Fibroblast of the conjunctiva (primary cell): ENCODE data around the gene C2CD4B.

Experiments
- DNase-seq: peaks from one replicate; pipeline ENCODE4 v3.0.0-alpha.2; 2010; ENCODE audit warnings: low read depth

The C2CD4B gene

GRCh38 chr15:62147551-62147950, 17.5 kb downstream of the C2CD4B start:
- no peak for DNase-seq

- no peak for DNase-seq
Measured at GRCh38 chr15:62147149-62147548, 17.9 kb downstream of the C2CD4B start.

GRCh38 chr15:62145015-62145735, 19.9 kb downstream of the C2CD4B start:
- DNase-seq, result no peak

- no peak for DNase-seq
Measured at GRCh38 chr15:62142736-62143135, 22.3 kb downstream of the C2CD4B start.

GRCh38 chr15:62141643-62142588, 23.2 kb downstream of the C2CD4B start:
- DNase-seq, result no peak

GRCh38 chr15:62141200-62141599, 23.9 kb downstream of the C2CD4B start:
- DNase-seq, result no peak

- peak; percentile 55 for DNase-seq
Measured at GRCh38 chr15:62138124-62138523, 27.0 kb downstream of the C2CD4B start.

- no peak for DNase-seq
Measured at GRCh38 chr15:62136911-62137865, 27.9 kb downstream of the C2CD4B start.

GRCh38 chr15:62135532-62136134, 29.5 kb downstream of the C2CD4B start:
- peak; percentile 23 for DNase-seq

- no peak for DNase-seq
Measured at GRCh38 chr15:62133141-62133540, 31.9 kb downstream of the C2CD4B start.

- DNase-seq, result no peak
Measured at GRCh38 chr15:62128916-62129315, 36.2 kb downstream of the C2CD4B start.

GRCh38 chr15:62126364-62126763, 38.7 kb downstream of the C2CD4B start:
- DNase-seq, result no peak

- peak; percentile 18 for DNase-seq
Measured at GRCh38 chr15:62125773-62126172, 39.3 kb downstream of the C2CD4B start.

GRCh38 chr15:62124973-62125303, 40.1 kb downstream of the C2CD4B start:
- DNase-seq, result no peak

GRCh38 chr15:62124176-62124972, 40.7 kb downstream of the C2CD4B start:
- no peak for DNase-seq

GRCh38 chr15:62122249-62122648, 42.8 kb downstream of the C2CD4B start:
- DNase-seq, result no peak

GRCh38 chr15:62121273-62122015, 43.6 kb downstream of the C2CD4B start:
- no peak for DNase-seq

- DNase-seq, result no peak
Measured at GRCh38 chr15:62120776-62121175, 44.3 kb downstream of the C2CD4B start.

GRCh38 chr15:62119874-62120273, 45.2 kb downstream of the C2CD4B start:
- no peak for DNase-seq

- DNase-seq, result peak; percentile 94
Measured at GRCh38 chr15:62119227-62119864, 45.7 kb downstream of the C2CD4B start.
